HL-60 (cell line): ENCODE data around the gene ALG8.

Experiments
- DNase-seq, 2 experiments: peaks; one replicate each; pipeline ENCODE4 v3.0.0-alpha.2; 2010 to 2020; ENCODE audit warnings: low read depth in 1 of 2, low spot score in 1 of 2
- H3K27ac ChIP-seq: fragments of 250-450 bp; sonication (Bioruptor Pico); replicated peaks from 2 replicates; pipeline ENCODE4 v1.5.1; 2020; ENCODE audit warnings: mild to moderate bottlenecking, moderate library complexity
- H3K27me3 ChIP-seq: fragments of 250-450 bp; sonication (Bioruptor Pico); 2 replicates; pipeline ENCODE4 v1.5.1; 2021; ENCODE audit warnings: mild to moderate bottlenecking, moderate library complexity; ENCODE audit not compliant: insufficient read depth, poor library complexity, severe bottlenecking
- H3K4me3 ChIP-seq: replicated peaks from 2 replicates; pipeline ENCODE4 v1.5.1; 2011; ENCODE audit warnings: mild to moderate bottlenecking, control low read depth, low read length; ENCODE audit not compliant: insufficient read depth
- GABPA ChIP-seq: IDR thresholded peaks from 2 replicates; pipeline ENCODE4 v1.6.1; 2012; ENCODE audit warnings: low read depth
- POLR2AphosphoS5 ChIP-seq: IDR thresholded peaks from 2 replicates; pipeline ENCODE4 v1.6.1; 2012; ENCODE audit warnings: low read depth
- REST ChIP-seq: IDR thresholded peaks from 2 replicates; pipeline ENCODE4 v1.6.1; 2012; ENCODE audit warnings: low read depth; ENCODE audit not compliant: insufficient replicate concordance
- SPI1 ChIP-seq: IDR thresholded peaks from 2 replicates; pipeline ENCODE4 v1.6.1; 2012; ENCODE audit warnings: low read depth, mild to moderate bottlenecking, borderline replicate concordance
- TF ChIP-seq, protein P1 (sequence below): IDR thresholded peaks from one replicate; pipeline ENCODE4 v1.5.1; 2011; ENCODE audit warnings: low read length, control low read depth, inconsistent platforms; ENCODE audit not compliant: insufficient read depth

ALG8 gene

GRCh38 chr11:78112582-78113275 lies 26.7 kb downstream of the ALG8 start:
- Histone ChIP-seq H3K4me3 (no peak overlapping the region), H3K27me3 (no peaks in the 10 kb centered on the region), H3K27ac (no peak overlapping the region)
- no peak for DNase-seq
- TF ChIP-seq, protein P1, sequence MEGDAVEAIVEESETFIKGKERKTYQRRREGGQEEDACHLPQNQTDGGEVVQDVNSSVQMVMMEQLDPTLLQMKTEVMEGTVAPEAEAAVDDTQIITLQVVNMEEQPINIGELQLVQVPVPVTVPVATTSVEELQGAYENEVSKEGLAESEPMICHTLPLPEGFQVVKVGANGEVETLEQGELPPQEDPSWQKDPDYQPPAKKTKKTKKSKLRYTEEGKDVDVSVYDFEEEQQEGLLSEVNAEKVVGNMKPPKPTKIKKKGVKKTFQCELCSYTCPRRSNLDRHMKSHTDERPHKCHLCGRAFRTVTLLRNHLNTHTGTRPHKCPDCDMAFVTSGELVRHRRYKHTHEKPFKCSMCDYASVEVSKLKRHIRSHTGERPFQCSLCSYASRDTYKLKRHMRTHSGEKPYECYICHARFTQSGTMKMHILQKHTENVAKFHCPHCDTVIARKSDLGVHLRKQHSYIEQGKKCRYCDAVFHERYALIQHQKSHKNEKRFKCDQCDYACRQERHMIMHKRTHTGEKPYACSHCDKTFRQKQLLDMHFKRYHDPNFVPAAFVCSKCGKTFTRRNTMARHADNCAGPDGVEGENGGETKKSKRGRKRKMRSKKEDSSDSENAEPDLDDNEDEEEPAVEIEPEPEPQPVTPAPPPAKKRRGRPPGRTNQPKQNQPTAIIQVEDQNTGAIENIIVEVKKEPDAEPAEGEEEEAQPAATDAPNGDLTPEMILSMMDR: no peak
- TF ChIP-seq POLR2AphosphoS5 (no peak), SPI1 (no peak), REST (no peak), GABPA (no peak)

GRCh38 chr11:78111298-78111697 lies 28.1 kb downstream of the ALG8 start:
- TF ChIP-seq SPI1 (no peak), GABPA (no peak), REST (no peak), POLR2AphosphoS5 (no peak)
- TF ChIP-seq, protein P1: no peak
- Histone ChIP-seq H3K27me3 (no peaks in the 10 kb centered on the region), H3K4me3 (no peak overlapping the region), H3K27ac (no peak overlapping the region)
- DNase-seq: no peak

- Histone ChIP-seq H3K4me3 (no peak overlapping the region), H3K27me3 (no peaks in the 10 kb centered on the region), H3K27ac (no peak overlapping the region)
- DNase-seq: no peak
- TF ChIP-seq, protein P1: no peak
- no peak for TF ChIP-seq POLR2AphosphoS5
- no peak for TF ChIP-seq SPI1
- TF ChIP-seq REST: no peak
- TF ChIP-seq GABPA: no peak
Observed at GRCh38 chr11:78110830-78111229, 28.6 kb downstream of the ALG8 start.
